ENCODE data around the gene RYR3.

Gene RYR3

GRCh38 chr15:33831646-33832045, 520.9 kb downstream of the RYR3 start:
- Histone ChIP-seq H3K27me3 (ENCODE audit: control insufficient read depth, low read length) (peaks cover 7% of the 10 kb centered on the region; the same call in 1 of the 2 replicates), H3K9me3 (ENCODE audit: control insufficient read depth, insufficient read depth, low read length) (no peaks in the 10 kb centered on the region), H3K4me2 (ENCODE audit: low read length) (no peak overlapping the region), H3K27ac (ENCODE audit: low read depth, low read length) (no peak overlapping the region), H3K79me2 (ENCODE audit: control insufficient read depth, low read length) (no peaks in the 10 kb centered on the region), H3F3A (ENCODE audit: control insufficient read depth, insufficient read depth) (no peaks in the 10 kb centered on the region), H4K20me1 (ENCODE audit: control insufficient read depth, insufficient read depth, low read depth, low read length) (no peaks in the 10 kb centered on the region), H3K36me3 (ENCODE audit: control insufficient read depth, low read length) (no peaks in the 10 kb centered on the region), H3K4me3 (ENCODE audit: low read length) (no peak overlapping the region), H3K4me1 (ENCODE audit: control insufficient read depth, low read length) (no peaks in the 10 kb centered on the region), H3K9me2 (replicated peaks; ENCODE audit: control insufficient read depth, low read length) (no peaks in the 10 kb centered on the region)
- no peak for TF ChIP-seq EZH2phosphoT487 (IDR thresholded peaks at IDR 0.05; ENCODE audit: borderline replicate concordance, low read length)
- TF ChIP-seq, protein P1, sequence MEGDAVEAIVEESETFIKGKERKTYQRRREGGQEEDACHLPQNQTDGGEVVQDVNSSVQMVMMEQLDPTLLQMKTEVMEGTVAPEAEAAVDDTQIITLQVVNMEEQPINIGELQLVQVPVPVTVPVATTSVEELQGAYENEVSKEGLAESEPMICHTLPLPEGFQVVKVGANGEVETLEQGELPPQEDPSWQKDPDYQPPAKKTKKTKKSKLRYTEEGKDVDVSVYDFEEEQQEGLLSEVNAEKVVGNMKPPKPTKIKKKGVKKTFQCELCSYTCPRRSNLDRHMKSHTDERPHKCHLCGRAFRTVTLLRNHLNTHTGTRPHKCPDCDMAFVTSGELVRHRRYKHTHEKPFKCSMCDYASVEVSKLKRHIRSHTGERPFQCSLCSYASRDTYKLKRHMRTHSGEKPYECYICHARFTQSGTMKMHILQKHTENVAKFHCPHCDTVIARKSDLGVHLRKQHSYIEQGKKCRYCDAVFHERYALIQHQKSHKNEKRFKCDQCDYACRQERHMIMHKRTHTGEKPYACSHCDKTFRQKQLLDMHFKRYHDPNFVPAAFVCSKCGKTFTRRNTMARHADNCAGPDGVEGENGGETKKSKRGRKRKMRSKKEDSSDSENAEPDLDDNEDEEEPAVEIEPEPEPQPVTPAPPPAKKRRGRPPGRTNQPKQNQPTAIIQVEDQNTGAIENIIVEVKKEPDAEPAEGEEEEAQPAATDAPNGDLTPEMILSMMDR (IDR thresholded peaks at IDR 0.05; ENCODE audit: low read depth, low read length, poor library complexity, severe bottlenecking) = no peak

- Histone ChIP-seq H3K27me3 (ENCODE audit: control insufficient read depth, low read length) (peaks cover 4% of the 10 kb centered on the region; the same call in 1 of the 2 replicates), H3K4me3 (ENCODE audit: low read length) (no peak overlapping the region), H3K79me2 (ENCODE audit: control insufficient read depth, low read length) (no peaks in the 10 kb centered on the region), H4K20me1 (ENCODE audit: control insufficient read depth, insufficient read depth, low read depth, low read length) (no peaks in the 10 kb centered on the region), H3F3A (ENCODE audit: control insufficient read depth, insufficient read depth) (no peaks in the 10 kb centered on the region), H3K36me3 (ENCODE audit: control insufficient read depth, low read length) (no peaks in the 10 kb centered on the region), H3K9me2 (replicated peaks; ENCODE audit: control insufficient read depth, low read length) (no peaks in the 10 kb centered on the region), H3K9me3 (ENCODE audit: control insufficient read depth, insufficient read depth, low read length) (no peaks in the 10 kb centered on the region), H3K4me2 (ENCODE audit: low read length) (no peak overlapping the region), H3K4me1 (ENCODE audit: control insufficient read depth, low read length) (no peaks in the 10 kb centered on the region), H3K27ac (ENCODE audit: low read depth, low read length) (no peak overlapping the region)
- TF ChIP-seq, protein P1 (IDR thresholded peaks at IDR 0.05; ENCODE audit: low read depth, low read length, poor library complexity, severe bottlenecking) = no peak
- no peak for TF ChIP-seq EZH2phosphoT487 (IDR thresholded peaks at IDR 0.05; ENCODE audit: borderline replicate concordance, low read length)
Observed at GRCh38 chr15:33834892-33835743, 524.4 kb downstream of the RYR3 start.

DNA sequence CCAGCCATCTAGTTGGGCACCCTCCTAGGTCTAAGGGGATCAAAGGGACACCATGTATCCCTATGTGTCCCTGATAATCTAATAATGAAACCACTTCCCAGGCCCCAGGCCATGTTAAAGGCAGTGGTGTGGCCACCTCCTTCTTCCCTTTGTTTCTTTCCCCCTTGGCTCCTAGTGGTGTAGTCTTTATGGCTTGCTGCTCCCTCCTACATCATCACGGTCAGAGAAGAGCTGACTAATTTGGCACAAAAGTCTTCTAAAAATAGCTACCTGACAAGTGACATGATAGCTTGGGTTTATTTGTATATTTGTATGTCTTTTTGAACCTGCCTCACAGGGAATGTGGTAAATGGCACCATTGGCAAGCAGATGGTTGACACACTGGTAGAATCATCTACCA, 526.5 kb downstream of the RYR3 start:
- Histone ChIP-seq H3K79me2 (ENCODE audit: control insufficient read depth, low read length) (no peaks in the 10 kb centered on the region), H3K9me2 (replicated peaks; ENCODE audit: control insufficient read depth, low read length) (no peaks in the 10 kb centered on the region), H3K27me3 (ENCODE audit: control insufficient read depth, low read length) (no peaks in the 10 kb centered on the region), H3F3A (ENCODE audit: control insufficient read depth, insufficient read depth) (no peaks in the 10 kb centered on the region), H3K36me3 (ENCODE audit: control insufficient read depth, low read length) (no peaks in the 10 kb centered on the region), H3K4me1 (ENCODE audit: control insufficient read depth, low read length) (no peaks in the 10 kb centered on the region), H3K4me2 (ENCODE audit: low read length) (no peak overlapping the region), H3K27ac (ENCODE audit: low read depth, low read length) (no peak overlapping the region), H4K20me1 (ENCODE audit: control insufficient read depth, insufficient read depth, low read depth, low read length) (no peaks in the 10 kb centered on the region), H3K4me3 (ENCODE audit: low read length) (no peak overlapping the region), H3K9me3 (ENCODE audit: control insufficient read depth, insufficient read depth, low read length) (no peaks in the 10 kb centered on the region)
- no peak for TF ChIP-seq EZH2phosphoT487 (IDR thresholded peaks at IDR 0.05; ENCODE audit: borderline replicate concordance, low read length)
- TF ChIP-seq, protein P1 (IDR thresholded peaks at IDR 0.05; ENCODE audit: low read depth, low read length, poor library complexity, severe bottlenecking) = no peak

Measured in DOHH2 (cell line).